ENCODE data around the gene MCEE.

MCEE gene

DNA sequence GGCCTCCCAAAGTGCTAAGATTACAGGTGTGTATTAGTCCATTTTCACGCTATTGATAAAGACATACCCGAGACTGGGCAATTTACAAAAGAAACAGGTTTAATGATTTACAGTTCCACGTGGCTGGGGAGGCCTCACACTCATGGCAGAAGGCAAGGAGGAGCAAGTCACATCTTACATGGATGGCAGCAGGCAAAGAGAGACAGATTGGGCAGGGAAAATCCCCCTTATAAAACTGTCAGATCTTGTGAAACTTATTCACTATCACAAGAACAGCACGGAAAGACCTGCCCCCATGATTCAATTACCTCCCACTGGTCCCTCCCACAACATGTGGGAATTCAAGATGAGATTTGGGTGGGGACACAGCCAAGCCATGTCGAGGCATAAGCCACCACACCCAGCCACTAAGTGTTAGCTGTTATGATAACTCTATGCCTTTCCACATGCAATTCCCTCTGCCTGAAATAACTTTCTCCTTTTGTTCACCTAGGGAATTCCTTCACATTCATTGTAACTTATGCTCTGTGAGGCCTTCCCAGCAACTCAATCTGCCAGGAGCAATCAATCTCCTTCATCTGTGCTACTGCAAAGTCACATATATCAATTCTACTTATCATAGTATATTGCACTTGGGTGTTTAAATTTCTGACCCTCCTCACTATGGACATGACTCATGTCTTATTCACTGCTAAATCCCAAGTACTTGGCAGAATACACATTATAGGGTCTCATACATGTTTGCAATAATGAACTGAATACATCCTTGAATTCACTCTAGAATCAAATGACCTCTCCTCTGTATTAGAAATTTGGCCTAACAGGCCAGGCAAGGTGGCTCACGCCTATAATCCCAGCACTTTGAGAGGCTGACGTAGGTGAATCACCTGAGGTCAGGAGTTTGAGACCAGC lies 7.4 kb downstream of the MCEE start:
- Histone ChIP-seq H3K4me1 (ENCODE audit: insufficient read depth, low read length, severe bottlenecking) (peaks cover 5% of the 10 kb centered on the region), H3K36me3 (ENCODE audit: insufficient read depth, low read length) (peaks cover 68% of the 10 kb centered on the region), H3K9me3 (ENCODE audit: low read length) (no peaks in the 10 kb centered on the region)

GRCh38 chr2:71121479-71121878 lies 8.6 kb downstream of the MCEE start:
- peaks cover 74% of the 10 kb centered on the region for H3K36me3 ChIP-seq (ENCODE audit: insufficient read depth, low read length)
- H2AFZ ChIP-seq (ENCODE audit: low read length): no peak overlapping the region
- no peaks in the 10 kb centered on the region for H3K9me2 ChIP-seq (ENCODE audit: low read depth, low read length)
- H3K9ac ChIP-seq (ENCODE audit: low read length): no peak overlapping the region
- no peak overlapping the region for H3K4me2 ChIP-seq (ENCODE audit: low read length)
- no peak overlapping the region for H3K27ac ChIP-seq (ENCODE audit: low read depth, low read length, poor library complexity, severe bottlenecking)
- no peaks in the 10 kb centered on the region for H3F3A ChIP-seq (ENCODE audit: insufficient read depth, low read length)
- no peaks in the 10 kb centered on the region for H3K27me3 ChIP-seq (ENCODE audit: insufficient read depth, low read length)
- H3K4me3 ChIP-seq (ENCODE audit: low read depth, low read length, poor library complexity, severe bottlenecking): no peak overlapping the region
- H3K79me2 ChIP-seq (ENCODE audit: insufficient read depth, low read length): no peaks in the 10 kb centered on the region
- H4K20me1 ChIP-seq (ENCODE audit: insufficient read depth, low read length): no peaks in the 10 kb centered on the region
- H3K4me1 ChIP-seq (ENCODE audit: insufficient read depth, low read length, severe bottlenecking): no peaks in the 10 kb centered on the region
- H3K9me3 ChIP-seq (ENCODE audit: low read length): no peaks in the 10 kb centered on the region
- TF ChIP-seq, protein P1, sequence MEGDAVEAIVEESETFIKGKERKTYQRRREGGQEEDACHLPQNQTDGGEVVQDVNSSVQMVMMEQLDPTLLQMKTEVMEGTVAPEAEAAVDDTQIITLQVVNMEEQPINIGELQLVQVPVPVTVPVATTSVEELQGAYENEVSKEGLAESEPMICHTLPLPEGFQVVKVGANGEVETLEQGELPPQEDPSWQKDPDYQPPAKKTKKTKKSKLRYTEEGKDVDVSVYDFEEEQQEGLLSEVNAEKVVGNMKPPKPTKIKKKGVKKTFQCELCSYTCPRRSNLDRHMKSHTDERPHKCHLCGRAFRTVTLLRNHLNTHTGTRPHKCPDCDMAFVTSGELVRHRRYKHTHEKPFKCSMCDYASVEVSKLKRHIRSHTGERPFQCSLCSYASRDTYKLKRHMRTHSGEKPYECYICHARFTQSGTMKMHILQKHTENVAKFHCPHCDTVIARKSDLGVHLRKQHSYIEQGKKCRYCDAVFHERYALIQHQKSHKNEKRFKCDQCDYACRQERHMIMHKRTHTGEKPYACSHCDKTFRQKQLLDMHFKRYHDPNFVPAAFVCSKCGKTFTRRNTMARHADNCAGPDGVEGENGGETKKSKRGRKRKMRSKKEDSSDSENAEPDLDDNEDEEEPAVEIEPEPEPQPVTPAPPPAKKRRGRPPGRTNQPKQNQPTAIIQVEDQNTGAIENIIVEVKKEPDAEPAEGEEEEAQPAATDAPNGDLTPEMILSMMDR (IDR thresholded peaks at IDR 0.05; ENCODE audit: low read length): no peak
- no peak for TF ChIP-seq EZH2 (IDR thresholded peaks at IDR 0.05; ENCODE audit: borderline replicate concordance, low read length)

More for the DNA sequence above, 7.4 kb downstream of the MCEE start:
- Histone ChIP-seq H3K4me2 (ENCODE audit: low read length) (no peak overlapping the region), H3K4me3 (ENCODE audit: low read depth, low read length, poor library complexity, severe bottlenecking) (no peak overlapping the region), H4K20me1 (ENCODE audit: insufficient read depth, low read length) (no peaks in the 10 kb centered on the region), H3F3A (ENCODE audit: insufficient read depth, low read length) (no peaks in the 10 kb centered on the region), H3K27me3 (ENCODE audit: insufficient read depth, low read length) (no peaks in the 10 kb centered on the region), H3K27ac (ENCODE audit: low read depth, low read length, poor library complexity, severe bottlenecking) (no peak overlapping the region), H2AFZ (ENCODE audit: low read length) (no peak overlapping the region), H3K9ac (ENCODE audit: low read length) (no peak overlapping the region), H3K79me2 (ENCODE audit: insufficient read depth, low read length) (peaks cover 4% of the 10 kb centered on the region; the same call in 1 of the 2 replicates), H3K9me2 (ENCODE audit: low read depth, low read length) (no peaks in the 10 kb centered on the region)
- TF ChIP-seq, protein P1 (IDR thresholded peaks at IDR 0.05; ENCODE audit: low read length): no peak
- TF ChIP-seq EZH2 (IDR thresholded peaks at IDR 0.05; ENCODE audit: borderline replicate concordance, low read length): no peak

DNA sequence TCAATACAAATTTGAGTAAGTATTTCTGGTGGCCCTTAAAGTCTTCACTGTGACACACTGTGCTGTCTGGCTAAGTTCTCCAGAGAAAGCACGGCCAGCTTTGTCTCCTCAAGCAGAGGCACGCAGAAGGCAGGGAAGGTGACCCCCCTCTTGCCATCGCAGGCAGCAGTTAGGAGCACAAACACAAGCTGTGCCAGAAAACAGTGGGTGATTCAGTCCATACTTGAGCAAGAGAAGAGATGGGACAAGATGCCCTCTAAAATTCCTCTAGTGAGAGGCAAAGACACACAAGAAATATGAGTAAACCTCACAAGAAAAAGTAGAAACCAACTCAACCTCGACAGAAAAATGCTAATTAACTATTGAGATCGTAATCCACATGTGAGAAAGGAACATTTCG lies 9.8 kb downstream of the MCEE start:
- no peak overlapping the region for H3K4me3 ChIP-seq (ENCODE audit: low read depth, low read length, poor library complexity, severe bottlenecking)
- no peak overlapping the region for H3K4me2 ChIP-seq (ENCODE audit: low read length)
- no peak overlapping the region for H3K9ac ChIP-seq (ENCODE audit: low read length)
- no peaks in the 10 kb centered on the region for H3K79me2 ChIP-seq (ENCODE audit: insufficient read depth, low read length)
- H4K20me1 ChIP-seq (ENCODE audit: insufficient read depth, low read length): no peaks in the 10 kb centered on the region
- no peaks in the 10 kb centered on the region for H3K4me1 ChIP-seq (ENCODE audit: insufficient read depth, low read length, severe bottlenecking)
- TF ChIP-seq, protein P1 (IDR thresholded peaks at IDR 0.05; ENCODE audit: low read length): no peak
- TF ChIP-seq EZH2 (IDR thresholded peaks at IDR 0.05; ENCODE audit: borderline replicate concordance, low read length): no peak
- no peaks in the 10 kb centered on the region for H3F3A ChIP-seq (ENCODE audit: insufficient read depth, low read length)
- H3K36me3 ChIP-seq (ENCODE audit: insufficient read depth, low read length): peaks cover 80% of the 10 kb centered on the region
- H3K27me3 ChIP-seq (ENCODE audit: insufficient read depth, low read length): no peaks in the 10 kb centered on the region
- no peaks in the 10 kb centered on the region for H3K9me3 ChIP-seq (ENCODE audit: low read length)
- no peak overlapping the region for H2AFZ ChIP-seq (ENCODE audit: low read length)
- H3K27ac ChIP-seq (ENCODE audit: low read depth, low read length, poor library complexity, severe bottlenecking): no peak overlapping the region
- no peaks in the 10 kb centered on the region for H3K9me2 ChIP-seq (ENCODE audit: low read depth, low read length)

Data from OCI-LY1 (cell line).